ENCODE measurements around the gene BMPR1B. TPM values are rescaled to one million over a fixed set of nuclear protein-coding genes. Genes with fewer than 3 reads are reported as not detected.

BMPR1B gene
- total RNA-seq, 1 experiment from 2014 or later: 0.35 TPM

DNA sequence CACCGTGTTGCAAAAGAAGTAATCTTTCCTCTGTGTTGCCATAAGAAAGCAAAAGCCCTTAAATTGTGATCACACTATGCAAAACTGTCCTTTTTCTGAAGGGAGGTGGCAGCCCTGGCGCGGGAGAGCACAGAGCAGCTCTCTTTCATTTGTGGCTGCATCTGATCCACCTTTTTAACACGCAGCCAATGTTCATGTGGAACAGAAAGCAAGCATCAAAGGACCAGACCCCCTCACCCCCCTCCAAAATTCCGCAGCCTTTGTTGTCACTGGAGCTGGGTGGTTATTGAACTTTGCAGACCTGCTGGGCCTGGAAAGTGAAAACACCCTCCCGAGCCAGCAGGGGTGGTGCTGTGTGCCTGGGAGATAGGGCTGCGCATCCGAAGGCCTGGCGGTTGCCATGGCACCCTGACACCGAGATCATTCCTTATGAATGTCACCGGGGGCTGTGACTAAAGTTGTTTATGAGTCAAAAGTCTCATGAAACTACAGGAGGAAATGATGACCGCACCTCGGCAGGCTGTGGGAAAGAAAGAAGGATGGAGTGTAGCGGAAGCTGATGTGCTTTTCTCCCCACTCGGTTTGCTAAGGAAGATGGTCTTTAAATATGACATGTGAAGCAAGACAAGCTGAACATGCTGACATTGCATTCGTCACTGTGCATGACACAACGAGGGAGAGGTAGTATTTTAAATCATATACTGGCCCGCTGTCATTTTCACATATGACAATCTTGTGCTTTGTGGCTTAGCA is 423.7 kb downstream of the BMPR1B start:
- Histone ChIP-seq H4K8ac (replicated peaks; ENCODE audit: insufficient read length, low read depth, low read length) (no peak overlapping the region), H2BK12ac (ENCODE audit: insufficient read length, low read depth, low read length) (no peak overlapping the region), H3K14ac (ENCODE audit: insufficient read depth, low read length) (no peak overlapping the region), H3K9me3 (ENCODE audit: control insufficient read depth, low read depth, low read length) (peaks cover 13% of the 10 kb centered on the region), H3T11ph (ENCODE audit: low read length) (no peak overlapping the region), H3K79me1 (ENCODE audit: insufficient read depth, low read depth, low read length, poor library complexity, severe bottlenecking) (no peaks in the 10 kb centered on the region), H2BK5ac (ENCODE audit: insufficient read length, low read length) (no peak overlapping the region), H3K4me1 (ENCODE audit: insufficient read depth, low read length) (no peaks in the 10 kb centered on the region; the same call in 1 of the 2 replicates), H3K23ac (ENCODE audit: insufficient read length, low read depth, low read length) (no peak overlapping the region), H3K18ac (ENCODE audit: insufficient read length, low read depth, low read length) (no peak overlapping the region), H2BK120ac (ENCODE audit: low read depth, low read length, poor library complexity, severe bottlenecking) (no peak overlapping the region), H3K56ac (ENCODE audit: insufficient read length, low read depth, low read length) (no peak overlapping the region), H3K4me2 (ENCODE audit: insufficient read depth, insufficient read length, low read length) (no peak overlapping the region), H4K20me1 (ENCODE audit: control insufficient read depth, insufficient read depth, insufficient read length) (no peaks in the 10 kb centered on the region), H3K27ac (ENCODE audit: insufficient read length, low read depth, low read length) (no peak overlapping the region), H3K23me2 (ENCODE audit: insufficient read length, low read depth, low read length, poor library complexity, severe bottlenecking) (no peaks in the 10 kb centered on the region), H3K4ac (ENCODE audit: low read depth, low read length) (no peak overlapping the region), H2BK15ac (ENCODE audit: low read depth, low read length) (no peak overlapping the region), H2AK5ac (ENCODE audit: insufficient read length, low read length) (no peak overlapping the region), H3K27me3 (ENCODE audit: insufficient read depth, low read length) (no peaks in the 10 kb centered on the region), H4K5ac (ENCODE audit: insufficient read length, low read depth, low read length) (no peak overlapping the region), H2AFZ (ENCODE audit: low read length) (no peak overlapping the region), H3K79me2 (ENCODE audit: insufficient read depth, low read length) (no peaks in the 10 kb centered on the region), H2BK20ac (ENCODE audit: low read depth, low read length, poor library complexity, severe bottlenecking) (no peak overlapping the region), H4K91ac (ENCODE audit: insufficient read length, low read depth, low read length) (no peak overlapping the region), H3K9ac (ENCODE audit: extremely low read depth, insufficient read length, low read length) (no peak overlapping the region)
- Mint-ChIP-seq H3K27me3 (ENCODE audit: low read depth) (peaks cover 8% of the 10 kb centered on the region), H3K4me1 (peaks cover 15 to 19% of the 10 kb centered on the region in 2 experiments), H3K4me3 (peak overlapping the region in 1 of 2 experiments; percentile 54; a peak in 2 of 5 replicates), H3K36me3 (ENCODE audit: insufficient read depth in 1 of 3, low read depth in 3 of 3) (peaks cover 14 to 19% (median 16%) of the 10 kb centered on the region in 3 experiments), H3K9me3 (peaks cover 16 to 18% of the 10 kb centered on the region in 2 experiments), H3K27ac (peak overlapping the region in 1 of 3 experiments; percentile 76; a peak in 2 of 7 replicates)
- no CpG with 5 or more reads among the region's 18 CpGs for WGBS (ENCODE audit: extremely low coverage, insufficient read length, low lambda C conversion rate)
- TF ChIP-seq CTCF (conservative IDR thresholded peaks at IDR 0.05): 0 out of 3 replicates have a peak, but pooled peaks have one; percentile 30
- peak; percentile 74 for DNase-seq

All from H9 (cell line).